ENCODE results near the gene SARDH.

GRCh38 chr9:133774799-133775198 lies 36.6 kb upstream of the SARDH start:
- TF ChIP-seq CTCF (IDR thresholded peaks at IDR 0.05; ENCODE audit: low read depth, low read length, poor library complexity, severe bottlenecking) = no peak
- no peak for TF ChIP-seq EZH2phosphoT487 (IDR thresholded peaks at IDR 0.05; ENCODE audit: borderline replicate concordance, low read length)
